ENCODE results near the gene INF2.
A peak's percentile ranks its signal among the peaks of the same experiment; 100 is the strongest.

Gene INF2

GRCh38 chr14:104754213-104754851 is 64.9 kb downstream of the INF2 start:
- no peak for DNase-seq

- DNase-seq = no peak
Observed at GRCh38 chr14:104755621-104756020, 66.2 kb downstream of the INF2 start.

- DNase-seq = no peak
Observed at GRCh38 chr14:104756477-104757237, 67.2 kb downstream of the INF2 start.

- no peak for DNase-seq
Observed at GRCh38 chr14:104757238-104757585, 67.8 kb downstream of the INF2 start.

- DNase-seq = no peak
Observed at GRCh38 chr14:104757681-104758392, 68.4 kb downstream of the INF2 start.

- no peak for DNase-seq
Observed at GRCh38 chr14:104758981-104759969, 69.9 kb downstream of the INF2 start.

- no peak for DNase-seq
Observed at GRCh38 chr14:104765517-104765916, 76.1 kb downstream of the INF2 start.

- no peak for DNase-seq
Observed at GRCh38 chr14:104766256-104766862, 76.9 kb downstream of the INF2 start.

GRCh38 chr14:104766863-104767633 is 77.6 kb downstream of the INF2 start:
- no peak for DNase-seq

GRCh38 chr14:104767634-104767918 is 78.2 kb downstream of the INF2 start:
- no peak for DNase-seq

- peak; percentile 49 for DNase-seq
Observed at GRCh38 chr14:104768437-104769323, 79.3 kb downstream of the INF2 start.

GRCh38 chr14:104769324-104770071 is 80.1 kb downstream of the INF2 start:
- no peak for DNase-seq

GRCh38 chr14:104770072-104770579 is 80.7 kb downstream of the INF2 start:
- DNase-seq = no peak

GRCh38 chr14:104770851-104771272 is 81.4 kb downstream of the INF2 start:
- DNase-seq = no peak

GRCh38 chr14:104771374-104771773 is 82.0 kb downstream of the INF2 start:
- no peak for DNase-seq
